Measurements from ENCODE around the gene AFAP1L2.

The AFAP1L2 gene

DNA sequence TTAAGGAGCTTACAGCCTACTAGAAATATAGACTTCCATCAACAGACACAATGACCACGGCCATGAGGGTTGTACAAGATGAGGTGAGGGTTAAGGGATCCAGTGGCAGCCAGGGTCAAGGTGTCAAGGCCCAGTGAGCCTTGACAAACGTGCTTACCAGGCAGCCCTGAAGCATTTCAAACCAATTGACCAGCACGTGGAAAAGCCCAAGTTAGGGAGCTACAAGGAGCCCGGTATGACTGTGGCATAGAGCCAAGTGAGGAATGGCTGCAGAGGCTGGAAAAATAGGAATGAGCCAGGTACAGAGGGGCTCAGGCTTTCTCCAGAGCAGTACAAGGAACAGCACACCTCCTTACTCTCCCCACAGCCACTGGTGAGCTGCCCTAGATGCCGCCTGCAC is 12.7 kb downstream of the AFAP1L2 start:
- TF ChIP-seq, protein P1, sequence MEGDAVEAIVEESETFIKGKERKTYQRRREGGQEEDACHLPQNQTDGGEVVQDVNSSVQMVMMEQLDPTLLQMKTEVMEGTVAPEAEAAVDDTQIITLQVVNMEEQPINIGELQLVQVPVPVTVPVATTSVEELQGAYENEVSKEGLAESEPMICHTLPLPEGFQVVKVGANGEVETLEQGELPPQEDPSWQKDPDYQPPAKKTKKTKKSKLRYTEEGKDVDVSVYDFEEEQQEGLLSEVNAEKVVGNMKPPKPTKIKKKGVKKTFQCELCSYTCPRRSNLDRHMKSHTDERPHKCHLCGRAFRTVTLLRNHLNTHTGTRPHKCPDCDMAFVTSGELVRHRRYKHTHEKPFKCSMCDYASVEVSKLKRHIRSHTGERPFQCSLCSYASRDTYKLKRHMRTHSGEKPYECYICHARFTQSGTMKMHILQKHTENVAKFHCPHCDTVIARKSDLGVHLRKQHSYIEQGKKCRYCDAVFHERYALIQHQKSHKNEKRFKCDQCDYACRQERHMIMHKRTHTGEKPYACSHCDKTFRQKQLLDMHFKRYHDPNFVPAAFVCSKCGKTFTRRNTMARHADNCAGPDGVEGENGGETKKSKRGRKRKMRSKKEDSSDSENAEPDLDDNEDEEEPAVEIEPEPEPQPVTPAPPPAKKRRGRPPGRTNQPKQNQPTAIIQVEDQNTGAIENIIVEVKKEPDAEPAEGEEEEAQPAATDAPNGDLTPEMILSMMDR (IDR thresholded peaks at IDR 0.05; ENCODE audit: control insufficient read depth, extremely low read depth, insufficient read depth): no peak
- no peak overlapping the region for H3K4me3 ChIP-seq (ENCODE audit: low read depth, low read length)
- no peak for DNase-seq (ENCODE audit: low read depth)

DNA sequence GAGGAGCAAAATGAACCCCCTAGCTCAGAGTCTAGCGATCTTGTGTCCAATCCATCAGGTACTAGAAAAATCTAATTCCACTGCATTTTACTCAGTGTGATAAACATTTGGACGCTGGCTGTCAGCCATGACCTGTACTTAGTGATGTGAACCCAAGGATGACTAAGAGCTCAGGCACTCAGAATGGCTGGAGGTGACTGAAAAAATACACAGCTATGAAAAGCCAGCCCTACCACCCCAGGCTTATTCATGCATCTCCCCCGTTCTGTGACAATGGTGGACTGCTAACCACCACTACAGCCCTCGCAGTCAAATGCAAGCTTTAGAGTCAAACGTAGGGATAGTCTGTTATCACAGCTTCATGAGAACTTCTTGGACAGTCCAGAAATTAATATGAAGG is 14.9 kb downstream of the AFAP1L2 start:
- no peak for DNase-seq (ENCODE audit: low read depth)
- H3K4me3 ChIP-seq (ENCODE audit: low read depth, low read length): no peak overlapping the region
- TF ChIP-seq, protein P1 (IDR thresholded peaks at IDR 0.05; ENCODE audit: control insufficient read depth, extremely low read depth, insufficient read depth): no peak

- H3K4me3 ChIP-seq (ENCODE audit: low read depth, low read length): no peak overlapping the region
- no peak for DNase-seq (ENCODE audit: low read depth)
- TF ChIP-seq, protein P1 (IDR thresholded peaks at IDR 0.05; ENCODE audit: control insufficient read depth, extremely low read depth, insufficient read depth): no peak
Measured at GRCh38 chr10:114388275-114388674, 16.0 kb downstream of the AFAP1L2 start.

DNA sequence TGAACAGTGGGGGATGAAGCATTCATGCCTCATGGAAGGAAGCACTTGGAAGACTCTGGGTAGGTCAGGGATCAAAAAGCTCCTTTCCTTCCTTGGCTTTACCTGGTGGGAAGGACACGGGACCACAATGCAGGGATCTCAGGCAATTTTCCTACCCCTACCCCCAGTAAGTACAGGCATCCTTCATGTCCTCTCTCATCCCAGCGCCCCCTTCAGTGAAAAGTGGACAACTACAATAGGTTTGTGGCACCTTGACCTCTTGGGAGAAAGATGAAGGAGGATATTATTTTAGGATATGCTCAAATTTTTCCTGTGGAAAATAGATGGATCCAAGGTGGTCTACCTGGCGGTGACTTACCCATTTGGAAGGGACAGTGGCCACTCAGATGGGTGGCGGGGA is 16.5 kb downstream of the AFAP1L2 start:
- DNase-seq (ENCODE audit: low read depth): no peak
- H3K4me3 ChIP-seq (ENCODE audit: low read depth, low read length): no peak overlapping the region
- TF ChIP-seq, protein P1 (IDR thresholded peaks at IDR 0.05; ENCODE audit: control insufficient read depth, extremely low read depth, insufficient read depth): no peak

- no peak overlapping the region for H3K4me3 ChIP-seq (ENCODE audit: low read depth, low read length)
- TF ChIP-seq, protein P1 (IDR thresholded peaks at IDR 0.05; ENCODE audit: control insufficient read depth, extremely low read depth, insufficient read depth): no peak
- DNase-seq (ENCODE audit: low read depth): no peak
Measured at GRCh38 chr10:114386452-114386851, 17.9 kb downstream of the AFAP1L2 start.

- no peak for DNase-seq (ENCODE audit: low read depth)
- H3K4me3 ChIP-seq (ENCODE audit: low read depth, low read length): no peak overlapping the region
- TF ChIP-seq, protein P1 (IDR thresholded peaks at IDR 0.05; ENCODE audit: control insufficient read depth, extremely low read depth, insufficient read depth): no peak
Measured at GRCh38 chr10:114385557-114385956, 18.7 kb downstream of the AFAP1L2 start.

- TF ChIP-seq, protein P1 (IDR thresholded peaks at IDR 0.05; ENCODE audit: control insufficient read depth, extremely low read depth, insufficient read depth): no peak
- DNase-seq (ENCODE audit: low read depth): no peak
- no peak overlapping the region for H3K4me3 ChIP-seq (ENCODE audit: low read depth, low read length)
Measured at GRCh38 chr10:114384601-114385000, 19.7 kb downstream of the AFAP1L2 start.
